Kidney (tissue), 14 donors: Measurements from ENCODE around the gene SLC52A3. TPM values are rescaled to one million over a fixed set of nuclear protein-coding genes. Genes with fewer than 3 reads are reported as not detected.

ENCODE experiments used
- DNase-seq, 5 donors: peaks; one replicate each; pipeline ENCODE4 v3.0.0-alpha.2; 2013 to 2020
- FAIRE-seq: peaks from 2 replicates; lab custom pipeline; 2012; peaks lifted over from hg19 to GRCh38; lab: Jason Lieb, UNC
- H3K27ac ChIP-seq, 2 donors: one replicate each; pipeline ENCODE4 v1.7.0; 2013; ENCODE audit warnings: low read depth in 2 of 2, low read length in 2 of 2, inconsistent platforms in 1 of 2
- H3K27me3 ChIP-seq: one replicate; pipeline ENCODE4 v1.7.1; 2013; ENCODE audit warnings: low read length, inconsistent platforms; ENCODE audit not compliant: control insufficient read depth, insufficient read depth
- H3K36me3 ChIP-seq, 3 donors: one replicate each; pipeline versions ENCODE4 v1.7.0 to v1.7.1; 2013; ENCODE audit warnings: low read length in 3 of 3, control low read depth in 1 of 3, inconsistent platforms in 1 of 3; ENCODE audit not compliant: insufficient read depth in 3 of 3, control insufficient read depth in 2 of 3
- H3K4me1 ChIP-seq, 3 donors: one replicate each; pipeline versions ENCODE4 v1.7.0 to v1.7.1; 2013; ENCODE audit warnings: low read length in 3 of 3, inconsistent platforms in 1 of 3, low read depth in 1 of 3; ENCODE audit not compliant: control insufficient read depth in 2 of 3, insufficient read depth in 2 of 3
- H3K4me3 ChIP-seq, 3 donors: one replicate each; pipeline versions ENCODE4 v1.7.0 to v1.8.1; 2013; ENCODE audit warnings: low read length in 3 of 3, control low read depth in 1 of 3, inconsistent platforms in 1 of 3
- H3K9ac ChIP-seq, 3 donors: one replicate each; pipeline versions ENCODE4 v1.7.0 to v1.7.1; 2013; ENCODE audit warnings: low read length in 3 of 3, control low read depth in 1 of 3, inconsistent platforms in 1 of 3
- H3K9me3 ChIP-seq, 3 donors: one replicate each; pipeline versions ENCODE4 v1.7.0 to v1.7.1; 2013; ENCODE audit warnings: low read length in 3 of 3, control low read depth in 1 of 3, inconsistent platforms in 1 of 3; ENCODE audit not compliant: control insufficient read depth in 2 of 3, insufficient read depth in 1 of 3
- intact Hi-C: fragments of 100-400 bp; cut with DNase I; formaldehyde crosslinking; loops from one replicate; pipeline ENCODE4 v1.11.1; 2022
- polyA plus RNA-seq: library from polyadenylated mRNA; stranded (reverse); fragments of 350-450 nt; fragmentation: Illumina TruSeq; extraction: RNeasy Lipid Tissue Mini Kit (QIAGEN cat#74804); gene quantifications from one replicate; pipeline ENCODE4 v1.2.3, GENCODE V29; 2014; ENCODE audit warnings: low read depth, low replicate concordance; ENCODE audit not compliant: insufficient read depth
- total RNA-seq: library from RNA; stranded (reverse); fragmentation: NEBNext Ultra II Directional; extraction: Animal tissue kit (Norgen Biotek cat#: 25700); gene quantifications from one replicate; pipeline ENCODE4 v1.2.1, GENCODE V29; 2021
- TF ChIP-seq, protein P1 (sequence below): IDR thresholded peaks from 3 replicates; pipeline ENCODE4 v1.5.1; 2012; ENCODE audit warnings: mild to moderate bottlenecking, moderate library complexity, borderline replicate concordance; ENCODE audit not compliant: insufficient read depth; ENCODE audit errors: extremely low read depth
- donor health status: control.
- donor health status: control.
- donor health status: control.
- donor health status: control.
- donor health status: control.
- donor health status: DM: yes; HTN: yes; CAD: no.
- donor health status: Normal renal cell carcinoma (clear cell type).

The SLC52A3 gene
- total and polyA plus RNA-seq, 2 donors from 2014 or later, result 10.9 to 11.4 TPM

DNA sequence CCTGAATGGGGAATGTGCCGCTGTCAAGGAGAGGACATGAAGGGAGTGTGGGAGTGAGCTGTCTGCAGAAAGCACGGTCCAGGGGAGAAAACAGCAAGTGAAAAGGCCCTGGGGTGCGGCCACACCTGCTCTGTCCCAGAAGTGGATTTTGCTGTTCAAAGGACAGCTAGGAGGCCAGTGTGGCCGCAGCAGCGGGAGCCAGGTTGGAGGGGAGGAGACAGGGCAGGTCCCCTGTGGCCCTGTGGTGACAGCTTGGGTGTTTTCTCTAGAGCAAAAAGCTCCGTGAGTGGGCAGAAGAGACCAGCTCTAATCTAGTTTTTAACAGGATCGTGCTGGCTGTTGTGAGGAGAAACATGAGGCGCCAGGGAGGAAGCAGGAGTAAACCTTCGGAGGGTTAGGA is 4.5 kb upstream of the SLC52A3 start:
- Histone ChIP-seq H3K4me1 (peaks cover 0 to 3% (median 0%) of the 10 kb centered on the region in 3 donors), H3K27me3 (no peaks in the 10 kb centered on the region), H3K4me3 (no peak overlapping the region), H3K9ac (no peak overlapping the region), H3K36me3 (no peaks in the 10 kb centered on the region), H3K27ac (no peak overlapping the region), H3K9me3 (peaks cover 0 to 4% (median 0%) of the 10 kb centered on the region in 3 donors)
- intact Hi-C loops, result no loop called here
- FAIRE-seq (no peak), DNase-seq (no peak)
- TF ChIP-seq, protein P1, sequence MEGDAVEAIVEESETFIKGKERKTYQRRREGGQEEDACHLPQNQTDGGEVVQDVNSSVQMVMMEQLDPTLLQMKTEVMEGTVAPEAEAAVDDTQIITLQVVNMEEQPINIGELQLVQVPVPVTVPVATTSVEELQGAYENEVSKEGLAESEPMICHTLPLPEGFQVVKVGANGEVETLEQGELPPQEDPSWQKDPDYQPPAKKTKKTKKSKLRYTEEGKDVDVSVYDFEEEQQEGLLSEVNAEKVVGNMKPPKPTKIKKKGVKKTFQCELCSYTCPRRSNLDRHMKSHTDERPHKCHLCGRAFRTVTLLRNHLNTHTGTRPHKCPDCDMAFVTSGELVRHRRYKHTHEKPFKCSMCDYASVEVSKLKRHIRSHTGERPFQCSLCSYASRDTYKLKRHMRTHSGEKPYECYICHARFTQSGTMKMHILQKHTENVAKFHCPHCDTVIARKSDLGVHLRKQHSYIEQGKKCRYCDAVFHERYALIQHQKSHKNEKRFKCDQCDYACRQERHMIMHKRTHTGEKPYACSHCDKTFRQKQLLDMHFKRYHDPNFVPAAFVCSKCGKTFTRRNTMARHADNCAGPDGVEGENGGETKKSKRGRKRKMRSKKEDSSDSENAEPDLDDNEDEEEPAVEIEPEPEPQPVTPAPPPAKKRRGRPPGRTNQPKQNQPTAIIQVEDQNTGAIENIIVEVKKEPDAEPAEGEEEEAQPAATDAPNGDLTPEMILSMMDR, result no peak

GRCh38 chr20:771741-772464 is 3.6 kb upstream of the SLC52A3 start:
- H3K9ac ChIP-seq, result no peak overlapping the region
- FAIRE-seq (no peak), DNase-seq (no peak)
- TF ChIP-seq, protein P1, result no peak
- no peaks in the 10 kb centered on the region for H3K36me3 ChIP-seq
- H3K27me3 ChIP-seq, result no peaks in the 10 kb centered on the region
- H3K27ac ChIP-seq, result no peak overlapping the region
- no peak overlapping the region for H3K4me3 ChIP-seq
- H3K4me1 ChIP-seq, result peaks cover 0 to 3% (median 0%) of the 10 kb centered on the region in 3 donors
- intact Hi-C loops, result no loop called here
- peaks cover 0 to 4% (median 0%) of the 10 kb centered on the region in 3 donors for H3K9me3 ChIP-seq

GRCh38 chr20:770691-771090 is 2.4 kb upstream of the SLC52A3 start:
- no peak overlapping the region for H3K9ac ChIP-seq
- TF ChIP-seq, protein P1, result no peak
- intact Hi-C loops, result no loop called here
- DNase-seq, result no peak
- no peak for FAIRE-seq
- H3K4me1 ChIP-seq, result peaks cover 0 to 3% (median 0%) of the 10 kb centered on the region in 3 donors
- H3K27ac ChIP-seq, result no peak overlapping the region
- H3K4me3 ChIP-seq, result no peak overlapping the region
- H3K27me3 ChIP-seq, result no peaks in the 10 kb centered on the region
- no peaks in the 10 kb centered on the region for H3K36me3 ChIP-seq
- H3K9me3 ChIP-seq, result peaks cover 0 to 4% (median 0%) of the 10 kb centered on the region in 3 donors
